Activated T-helper 9 cell treated with anti-CD3 and anti-CD28 coated beads, Interleukin-2, amount 50 U/mL, for 16 hours (primary cell): ENCODE measurements around the gene RAB1B.

ENCODE experiments used
- DNase-seq: peaks from one replicate; pipeline ENCODE4 v3.0.0-alpha.2; 2020; ENCODE audit warnings: low read depth

RAB1B gene

DNA sequence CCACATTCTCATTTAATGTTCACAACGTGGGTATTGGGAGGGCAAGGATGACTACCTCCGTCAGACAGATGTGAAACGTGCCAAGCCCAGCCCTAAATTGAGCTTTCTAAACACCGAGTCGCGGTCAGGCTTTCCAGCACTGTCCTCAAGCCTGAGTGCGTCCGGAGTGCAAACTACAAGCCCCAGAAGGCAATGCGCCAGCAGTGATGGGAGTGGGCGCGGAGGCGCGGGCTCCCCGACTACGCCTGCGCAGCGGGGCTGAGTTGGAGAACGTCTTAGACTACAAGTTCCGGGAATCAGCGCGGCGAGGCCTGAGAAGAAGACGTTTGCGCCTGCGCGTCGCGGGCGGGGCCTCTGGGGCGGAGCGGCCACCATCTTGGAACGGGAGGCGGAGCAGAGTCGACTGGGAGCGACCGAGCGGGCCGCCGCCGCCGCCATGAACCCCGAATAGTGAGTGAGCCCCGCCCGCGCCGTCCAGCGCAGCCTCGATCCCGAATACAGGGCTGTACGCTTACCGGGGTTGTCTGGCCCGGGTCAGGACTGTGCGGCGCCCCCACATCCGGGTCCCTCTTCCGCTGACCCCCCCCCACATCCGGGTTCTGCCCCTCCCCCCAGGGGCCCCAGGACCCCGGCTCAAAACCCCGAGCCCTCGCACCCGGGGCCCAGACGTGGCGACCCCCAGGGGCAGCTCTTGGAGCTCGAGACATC, at the start of gene RAB1B:
TSS of gene RAB1B (plus strand) at position 396 of the 708 bp plus-strand sequence. CDS start at position 437, 41 bp downstream.
- DNase-seq = peak; percentile 100

GRCh38 chr11:66218846-66219620, 49.4 kb upstream of the RAB1B start:
- no peak for DNase-seq

DNA sequence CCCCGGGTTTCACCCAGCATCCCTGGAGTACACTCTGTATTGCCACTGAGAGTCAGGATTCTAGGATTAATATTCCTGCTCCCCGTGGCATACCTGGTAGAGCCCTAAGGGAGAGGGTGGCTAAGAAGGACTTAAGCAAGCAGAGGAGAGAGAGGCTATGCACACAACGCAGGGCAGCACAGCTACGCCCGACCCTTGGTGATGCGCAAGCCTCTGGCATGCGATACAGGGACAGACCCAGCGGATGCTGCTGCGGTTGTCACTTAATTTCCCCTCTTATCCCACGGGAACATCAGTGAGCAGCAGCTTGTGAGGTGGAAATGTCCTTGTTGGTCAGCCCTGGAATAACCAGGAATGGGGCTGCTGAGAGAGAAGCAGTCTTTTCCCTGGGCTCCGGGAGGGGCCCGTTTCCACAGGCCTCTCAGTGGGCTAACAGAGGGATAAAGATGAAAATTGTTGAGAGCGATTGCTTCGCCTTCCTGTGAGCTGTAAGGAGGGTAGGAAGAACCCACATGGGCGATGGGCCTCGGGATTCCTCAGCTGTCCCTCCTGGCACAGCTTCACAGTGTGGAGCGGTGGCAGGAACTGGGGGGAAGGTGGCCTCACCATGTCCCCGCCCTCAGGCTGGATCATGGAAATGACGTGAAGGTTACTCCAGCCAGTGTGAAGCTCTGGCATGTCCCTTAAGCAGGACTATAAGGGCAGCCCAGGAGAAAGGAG, 48.4 kb upstream of the RAB1B start:
- no peak for DNase-seq

DNA sequence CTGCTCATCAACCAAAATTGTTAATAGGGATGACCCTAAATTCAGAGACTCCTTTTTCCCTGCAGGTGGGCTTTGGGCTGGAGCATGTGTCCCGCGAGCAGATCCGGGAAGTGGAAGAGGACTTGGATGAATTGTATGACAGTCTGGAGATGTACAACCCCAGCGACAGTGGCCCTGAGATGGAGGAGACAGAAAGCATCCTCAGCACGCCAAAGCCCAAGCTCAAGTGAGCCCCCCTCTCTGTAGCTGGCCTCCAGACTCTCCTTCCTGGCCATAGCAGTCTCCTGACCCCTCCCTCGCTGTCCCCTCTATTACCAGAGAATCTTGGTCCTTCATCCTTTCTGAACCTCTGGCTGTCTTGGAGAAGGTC, 47.9 kb upstream of the RAB1B start:
- DNase-seq = no peak

DNA sequence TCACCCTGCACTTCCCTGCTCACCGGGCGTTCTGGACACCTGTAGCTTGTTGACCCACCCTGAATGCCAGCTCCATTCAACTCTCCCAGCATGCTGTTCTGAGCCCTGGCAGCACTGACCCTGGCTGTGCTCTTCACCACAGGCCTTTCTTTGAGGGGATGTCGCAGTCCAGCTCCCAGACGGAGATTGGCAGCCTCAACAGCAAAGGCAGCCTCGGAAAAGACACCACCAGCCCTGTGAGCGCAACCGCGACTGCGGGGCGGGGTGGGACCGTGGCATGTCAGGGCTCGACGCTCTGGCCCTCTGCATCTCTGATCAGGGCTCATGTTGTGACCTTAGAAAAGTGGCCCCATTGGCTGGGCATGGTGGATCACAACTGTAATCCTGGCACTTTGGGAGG, 47.4 kb upstream of the RAB1B start:
- DNase-seq = no peak

- DNase-seq = no peak
Measured at GRCh38 chr11:66221726-66222236, 46.7 kb upstream of the RAB1B start.

DNA sequence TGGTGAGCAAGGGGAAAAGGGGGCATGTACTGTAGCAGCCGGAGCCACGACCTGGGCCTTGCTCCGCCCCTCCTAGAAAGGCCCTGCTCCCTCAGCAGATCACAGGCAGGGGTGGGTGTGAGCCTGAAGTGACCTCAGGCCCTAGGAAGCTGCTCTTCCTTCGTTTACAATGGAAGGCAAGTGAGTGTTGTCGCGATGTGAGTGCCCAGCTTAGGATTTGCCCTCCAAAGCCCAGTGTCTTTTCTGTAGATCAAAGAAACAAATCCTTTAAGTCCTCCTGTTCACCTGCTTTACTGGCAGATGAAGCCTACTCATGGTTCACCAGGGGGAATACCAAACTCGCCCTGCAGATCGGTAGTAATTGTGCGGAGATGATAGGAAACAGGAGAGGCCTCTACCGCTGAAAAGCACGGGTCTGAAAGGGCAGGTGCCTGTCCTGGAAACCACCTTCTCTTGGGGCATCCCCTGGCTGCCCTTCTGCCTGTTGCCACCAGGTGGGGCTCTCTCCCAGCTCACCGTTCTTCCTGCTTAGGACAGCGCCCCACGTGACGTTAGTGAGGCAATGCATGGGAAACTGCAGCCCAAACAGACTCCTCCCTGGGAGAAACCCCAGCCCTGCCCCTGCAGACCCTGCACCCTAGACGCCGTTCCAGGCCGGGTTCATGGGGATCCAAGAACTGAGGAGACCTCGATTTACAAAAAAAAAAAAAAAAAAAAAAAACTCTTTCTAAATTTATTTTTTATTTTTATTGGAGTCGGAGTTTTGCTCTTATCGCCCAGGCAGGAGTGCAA, 45.9 kb upstream of the RAB1B start:
- DNase-seq = peak; percentile 87

GRCh38 chr11:66224226-66224855, 44.1 kb upstream of the RAB1B start:
- no peak for DNase-seq

DNA sequence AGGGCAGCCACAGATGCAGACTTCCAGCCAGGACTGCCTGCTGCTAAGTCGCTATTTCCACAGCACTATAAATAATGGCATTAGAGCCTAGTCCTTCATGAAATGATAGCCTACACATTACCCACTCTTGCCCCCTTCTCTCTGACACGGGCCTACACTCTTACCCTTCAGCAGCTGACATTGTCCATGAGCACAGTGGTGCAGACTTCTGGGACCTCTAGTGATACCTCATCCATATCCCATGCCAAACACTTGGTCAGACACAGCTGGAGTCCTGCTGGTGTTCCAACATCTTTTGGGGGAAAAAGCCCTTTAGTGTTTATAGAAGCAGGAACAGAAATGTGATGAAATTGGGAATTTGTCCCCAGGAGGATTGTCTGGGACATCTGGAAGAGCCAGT, 43.4 kb upstream of the RAB1B start:
- DNase-seq = no peak

GRCh38 chr11:66226101-66226500, 42.3 kb upstream of the RAB1B start:
- DNase-seq = no peak

DNA sequence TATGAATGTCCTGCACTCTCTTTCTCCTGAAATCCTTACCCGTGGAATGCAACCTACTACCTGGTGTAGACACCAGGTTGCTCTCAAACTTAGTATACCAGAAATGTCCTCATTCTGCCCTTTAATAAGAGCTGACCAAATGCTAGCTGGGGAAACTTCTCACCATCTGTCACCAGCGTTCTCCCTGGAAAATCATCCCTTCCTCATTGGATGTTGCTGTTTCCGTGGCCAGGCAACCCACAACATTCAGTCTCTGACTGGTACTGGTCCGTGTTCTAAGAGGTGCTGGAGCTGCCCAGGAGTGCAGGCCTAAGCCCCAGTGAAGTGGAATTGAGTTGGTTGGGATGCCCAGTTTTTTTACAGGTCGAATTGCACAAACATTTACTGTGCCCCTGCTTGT, 40.7 kb upstream of the RAB1B start:
- no peak for DNase-seq

DNA sequence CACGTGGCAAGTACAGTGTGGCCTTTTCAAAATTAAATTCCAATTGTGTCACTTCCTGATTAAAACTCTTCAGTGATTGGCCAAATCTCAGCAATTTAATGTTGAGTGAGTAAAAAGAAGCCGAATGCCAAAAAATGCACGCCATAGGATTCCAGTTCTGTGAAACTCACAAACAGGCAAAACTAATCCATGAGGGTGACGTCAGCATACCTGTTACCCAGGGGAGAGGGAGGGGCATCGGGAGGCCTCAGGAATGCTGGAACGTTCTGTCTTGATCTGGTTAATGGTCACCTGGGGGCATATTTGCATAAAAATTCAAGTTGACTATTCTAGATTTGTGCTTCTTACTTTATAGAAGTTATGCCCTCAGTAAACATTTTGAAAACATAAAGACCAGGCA, 39.9 kb upstream of the RAB1B start:
- no peak for DNase-seq

GRCh38 chr11:66230156-66230555, 38.3 kb upstream of the RAB1B start:
- no peak for DNase-seq

DNA sequence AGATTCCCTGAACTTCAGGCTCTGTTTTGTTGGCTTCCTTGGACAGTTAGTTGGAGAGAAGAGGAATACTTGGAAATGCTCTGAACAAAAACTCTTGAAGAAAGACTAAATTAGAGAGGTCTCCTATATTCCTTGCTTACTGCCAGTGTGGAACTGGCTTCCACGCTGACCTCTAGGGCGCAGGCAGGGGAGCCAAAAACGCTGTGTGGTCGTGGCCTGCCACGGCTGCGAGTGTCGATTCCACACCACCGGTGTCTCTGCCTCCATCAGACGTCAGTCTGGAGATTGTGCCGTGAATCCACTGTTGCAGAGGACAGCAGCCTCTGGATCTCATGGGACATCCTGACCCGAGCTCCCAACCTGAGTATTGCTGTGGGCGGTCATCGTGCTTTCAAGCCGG, 37.5 kb upstream of the RAB1B start:
- no peak for DNase-seq

GRCh38 chr11:66231561-66231960, 36.9 kb upstream of the RAB1B start:
- DNase-seq = no peak

DNA sequence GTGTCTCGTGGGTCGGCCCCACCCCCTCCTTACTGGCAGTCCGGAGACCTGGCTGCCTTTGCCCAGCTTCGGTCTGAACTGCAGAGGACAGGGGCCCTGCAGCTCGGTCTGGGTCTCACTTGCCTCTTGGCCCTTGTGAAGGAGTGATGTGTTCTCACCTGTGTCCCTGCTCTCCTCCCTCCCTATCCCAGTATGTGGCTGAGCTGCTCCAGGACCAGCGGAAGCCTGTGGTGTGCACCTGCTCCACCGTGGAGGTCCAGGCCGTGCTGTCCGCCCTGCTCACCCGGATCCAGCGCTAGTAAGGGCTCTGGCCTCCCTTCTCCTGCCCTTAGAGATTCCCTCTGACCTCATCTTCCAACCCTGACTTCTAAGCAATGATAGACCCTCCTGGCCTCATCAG, 35.7 kb upstream of the RAB1B start:
- no peak for DNase-seq

DNA sequence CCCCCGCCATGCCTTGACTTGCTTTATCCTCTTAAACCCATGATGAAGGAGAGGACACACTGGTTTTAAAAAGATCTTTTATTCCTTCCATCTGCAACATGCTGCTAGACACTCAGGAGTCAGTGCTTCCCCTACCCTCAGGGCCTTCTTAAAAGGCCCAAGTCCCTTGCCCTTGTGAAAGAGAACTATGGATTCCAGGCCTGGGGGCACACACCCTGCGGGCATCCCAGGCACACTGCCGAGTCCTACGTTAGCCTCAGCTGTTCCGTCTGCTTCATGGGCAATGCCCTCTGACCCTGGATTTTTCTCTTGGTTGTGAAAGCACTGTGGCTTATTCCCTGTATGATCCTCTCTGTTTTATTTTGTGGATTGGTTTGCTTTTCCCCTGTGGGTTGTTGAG, 35.1 kb upstream of the RAB1B start:
- DNase-seq = no peak

- no peak for DNase-seq
Measured at GRCh38 chr11:66235141-66235540, 33.3 kb upstream of the RAB1B start.

DNA sequence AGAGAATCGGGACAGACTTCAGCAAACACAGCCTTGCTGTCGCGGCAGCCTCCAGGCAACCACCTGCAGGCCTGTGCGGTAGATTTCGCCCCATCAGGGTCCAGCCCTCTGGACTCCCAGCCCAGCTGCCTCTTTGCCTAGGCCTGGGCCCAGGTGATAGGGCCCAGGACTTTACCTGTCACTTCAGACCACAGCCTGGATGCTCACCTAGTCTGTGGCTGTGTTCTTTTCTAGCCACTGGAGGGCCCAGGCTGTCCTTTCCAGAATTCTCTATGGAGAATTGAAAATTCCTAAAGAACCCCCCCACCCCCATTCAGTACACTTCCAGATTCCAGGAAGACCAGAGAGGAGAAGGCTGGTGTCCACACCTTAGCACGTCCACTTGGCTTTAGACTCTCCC, 30.6 kb upstream of the RAB1B start:
- no peak for DNase-seq

- no peak for DNase-seq
Measured at GRCh38 chr11:66238786-66239413, 29.5 kb upstream of the RAB1B start.

DNA sequence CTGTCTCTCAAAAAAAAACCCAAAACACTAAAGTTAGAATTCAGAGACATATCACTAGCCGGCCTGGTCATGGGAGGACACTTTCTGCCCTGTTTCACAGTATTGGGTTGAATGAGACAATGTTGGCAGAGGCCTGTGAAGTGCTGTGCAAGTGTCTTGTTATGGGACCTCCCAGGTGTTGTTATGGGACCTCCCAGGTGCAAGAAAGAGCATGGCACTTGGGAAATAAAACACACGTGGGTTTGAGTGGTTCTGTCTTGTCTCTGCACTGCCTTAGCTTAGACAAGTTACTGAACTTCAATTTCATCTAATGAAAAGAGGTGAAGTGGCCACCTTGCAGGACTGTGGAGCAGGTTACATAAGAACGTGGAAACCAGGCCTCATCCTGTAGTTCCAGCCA, 28.9 kb upstream of the RAB1B start:
- DNase-seq = no peak
